Pons (tissue), 1 donor: Measurements from ENCODE around the gene OR4C11.

ENCODE experiments used
- DNase-seq: peaks from one replicate; pipeline ENCODE4 v3.0.0-alpha.2; 2016; ENCODE audit warnings: low spot score

OR4C11 gene

GRCh38 chr11:55607545-55607944, at the start of gene OR4C11:
Gene OR4C11, minus strand, starts transcription at chr11:55607645. Its CDS starts 3,272 bp downstream, at chr11:55604373.
- DNase-seq: no peak

GRCh38 chr11:55655096-55655495, 47.7 kb upstream of the OR4C11 start:
- no peak for DNase-seq

GRCh38 chr11:55652560-55652959, 45.1 kb upstream of the OR4C11 start:
- no peak for DNase-seq

GRCh38 chr11:55648027-55648426, 40.6 kb upstream of the OR4C11 start, which contains the start of gene OR4S2:
Gene OR4S2, plus strand, starts transcription at chr11:55648327. Its CDS starts 2,577 bp downstream, at chr11:55650904.
- DNase-seq: no peak

- no peak for DNase-seq
Observed at GRCh38 chr11:55634813-55635212, 27.4 kb upstream of the OR4C11 start, which contains the start of gene OR4P4. Gene OR4P4, plus strand, starts transcription at chr11:55635113.

- no peak for DNase-seq
Observed at GRCh38 chr11:55624531-55624930, 17.1 kb upstream of the OR4C11 start.

GRCh38 chr11:55572548-55572947, 34.9 kb downstream of the OR4C11 start:
- no peak for DNase-seq

GRCh38 chr11:55571828-55572227, 35.6 kb downstream of the OR4C11 start, which contains the start of gene OR4C16:
Gene OR4C16, plus strand, starts transcription at chr11:55572128. Its CDS starts 0 bp downstream, at chr11:55572128.
- DNase-seq: no peak

GRCh38 chr11:55554169-55554568, 53.3 kb downstream of the OR4C11 start, which contains the start of gene OR4C15:
Gene OR4C15, plus strand, starts transcription at chr11:55554469. Its CDS starts 0 bp downstream, at chr11:55554469.
- no peak for DNase-seq
